LNCaP clone FGC (cell line): ENCODE data around the gene MACROD2.

Experiments
- DNase-seq: peaks from one replicate; pipeline ENCODE4 v3.0.0-alpha.2; 2011; ENCODE audit warnings: low read depth
- H3K4me3 ChIP-seq: 2 replicates; pipeline ENCODE4 v1.5.1; 2011; ENCODE audit warnings: mild to moderate bottlenecking, low read depth, low read length, control low read depth
- TF ChIP-seq, protein P1 (sequence below): IDR thresholded peaks from 2 replicates; pipeline ENCODE4 v1.5.1; 2012; ENCODE audit warnings: mild to moderate bottlenecking; ENCODE audit not compliant: control insufficient read depth, insufficient read depth; ENCODE audit errors: extremely low read depth

Gene MACROD2

DNA sequence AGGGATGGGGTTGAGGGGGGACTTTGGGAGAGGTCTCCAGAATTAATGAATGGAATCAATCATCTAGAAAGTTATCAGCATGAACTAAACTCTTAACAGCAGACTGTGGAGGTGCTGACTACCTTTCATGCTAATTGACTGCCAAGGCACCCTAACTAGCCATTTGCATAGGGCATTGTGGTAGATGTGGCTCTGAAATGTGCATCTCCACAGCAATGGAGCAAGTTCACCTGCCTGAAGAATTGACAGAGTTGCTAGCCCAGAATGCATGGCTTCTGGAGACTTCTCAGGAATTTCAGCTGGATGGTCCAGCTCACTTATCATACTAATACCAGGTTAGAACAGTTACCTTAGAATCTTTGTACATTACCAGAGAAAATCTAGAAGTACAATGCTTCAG is 1832.3 kb downstream of the MACROD2 start:
- TF ChIP-seq, protein P1, sequence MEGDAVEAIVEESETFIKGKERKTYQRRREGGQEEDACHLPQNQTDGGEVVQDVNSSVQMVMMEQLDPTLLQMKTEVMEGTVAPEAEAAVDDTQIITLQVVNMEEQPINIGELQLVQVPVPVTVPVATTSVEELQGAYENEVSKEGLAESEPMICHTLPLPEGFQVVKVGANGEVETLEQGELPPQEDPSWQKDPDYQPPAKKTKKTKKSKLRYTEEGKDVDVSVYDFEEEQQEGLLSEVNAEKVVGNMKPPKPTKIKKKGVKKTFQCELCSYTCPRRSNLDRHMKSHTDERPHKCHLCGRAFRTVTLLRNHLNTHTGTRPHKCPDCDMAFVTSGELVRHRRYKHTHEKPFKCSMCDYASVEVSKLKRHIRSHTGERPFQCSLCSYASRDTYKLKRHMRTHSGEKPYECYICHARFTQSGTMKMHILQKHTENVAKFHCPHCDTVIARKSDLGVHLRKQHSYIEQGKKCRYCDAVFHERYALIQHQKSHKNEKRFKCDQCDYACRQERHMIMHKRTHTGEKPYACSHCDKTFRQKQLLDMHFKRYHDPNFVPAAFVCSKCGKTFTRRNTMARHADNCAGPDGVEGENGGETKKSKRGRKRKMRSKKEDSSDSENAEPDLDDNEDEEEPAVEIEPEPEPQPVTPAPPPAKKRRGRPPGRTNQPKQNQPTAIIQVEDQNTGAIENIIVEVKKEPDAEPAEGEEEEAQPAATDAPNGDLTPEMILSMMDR, result no peak
- DNase-seq, result no peak
- H3K4me3 ChIP-seq, result no peak overlapping the region

DNA sequence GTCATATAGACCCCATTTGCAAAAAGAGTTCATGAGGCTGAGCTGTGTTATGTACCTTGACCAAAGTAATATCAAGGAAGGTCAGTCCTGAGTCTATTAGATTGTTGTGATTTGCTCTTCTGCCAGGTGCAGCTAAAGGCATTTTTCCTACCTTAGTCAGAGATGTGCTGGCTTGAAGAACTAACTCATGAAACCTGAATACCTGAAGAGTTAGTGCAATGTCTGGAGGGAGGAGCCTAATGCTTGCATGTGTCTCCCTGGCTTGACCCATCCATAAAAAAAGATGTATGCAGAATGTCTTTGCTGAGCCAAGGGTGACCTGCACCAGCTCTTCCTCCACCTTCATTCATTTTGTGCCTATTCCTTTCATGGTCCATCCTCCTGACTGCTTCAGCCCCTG is 1835.9 kb downstream of the MACROD2 start:
- TF ChIP-seq, protein P1, result no peak
- no peak overlapping the region for H3K4me3 ChIP-seq
- no peak for DNase-seq

- TF ChIP-seq, protein P1, result no peak
- no peak for DNase-seq
- H3K4me3 ChIP-seq, result no peak overlapping the region
Measured at GRCh38 chr20:15832512-15832911, 1837.2 kb downstream of the MACROD2 start.

DNA sequence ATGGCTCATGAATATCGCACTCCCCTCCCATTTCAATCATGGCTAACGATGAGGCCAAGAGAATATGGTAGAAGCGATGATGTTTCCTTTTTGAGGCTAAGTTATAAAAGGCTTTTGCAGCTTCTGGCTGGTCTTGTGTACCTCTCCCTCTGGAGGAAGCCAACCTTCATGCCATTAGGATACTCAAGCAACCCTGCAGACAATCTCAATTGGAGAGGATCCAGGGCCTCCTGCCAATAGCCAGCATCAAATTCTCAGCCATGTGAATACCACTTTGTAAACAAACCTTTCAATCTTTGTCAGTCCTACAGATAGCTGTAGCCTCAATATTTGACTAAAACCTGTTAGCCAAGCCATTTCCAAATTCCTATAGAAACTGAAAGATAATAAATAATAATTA is 1839.5 kb downstream of the MACROD2 start:
- TF ChIP-seq, protein P1, result no peak
- no peak overlapping the region for H3K4me3 ChIP-seq
- no peak for DNase-seq

GRCh38 chr20:15835811-15836210 is 1840.5 kb downstream of the MACROD2 start:
- TF ChIP-seq, protein P1, result no peak
- DNase-seq, result no peak
- H3K4me3 ChIP-seq, result no peak overlapping the region

GRCh38 chr20:15836634-15837033 is 1841.3 kb downstream of the MACROD2 start:
- TF ChIP-seq, protein P1, result no peak
- no peak overlapping the region for H3K4me3 ChIP-seq
- DNase-seq, result no peak

DNA sequence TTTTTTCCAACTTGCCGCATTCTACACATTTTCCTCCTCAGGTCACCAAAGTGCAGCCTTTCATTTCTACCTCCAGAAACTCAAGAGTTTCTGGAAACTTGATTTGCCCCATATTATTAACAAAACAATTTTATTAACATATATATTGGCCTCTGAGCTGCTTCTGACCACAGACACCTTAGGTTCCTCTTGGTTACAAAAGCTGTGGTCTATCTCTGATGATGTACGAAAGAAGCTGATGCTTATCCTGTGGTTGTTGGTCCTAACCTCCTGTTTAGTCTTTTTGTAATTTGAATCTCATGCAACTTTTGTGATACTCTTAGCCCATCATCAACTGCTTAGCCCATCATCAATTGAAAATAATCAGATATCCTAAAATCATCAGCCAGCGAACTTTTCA is 1842.2 kb downstream of the MACROD2 start:
- TF ChIP-seq, protein P1, result no peak
- H3K4me3 ChIP-seq, result no peak overlapping the region
- DNase-seq, result no peak
